ENCODE results near the gene SEC16A.

SEC16A gene

DNA sequence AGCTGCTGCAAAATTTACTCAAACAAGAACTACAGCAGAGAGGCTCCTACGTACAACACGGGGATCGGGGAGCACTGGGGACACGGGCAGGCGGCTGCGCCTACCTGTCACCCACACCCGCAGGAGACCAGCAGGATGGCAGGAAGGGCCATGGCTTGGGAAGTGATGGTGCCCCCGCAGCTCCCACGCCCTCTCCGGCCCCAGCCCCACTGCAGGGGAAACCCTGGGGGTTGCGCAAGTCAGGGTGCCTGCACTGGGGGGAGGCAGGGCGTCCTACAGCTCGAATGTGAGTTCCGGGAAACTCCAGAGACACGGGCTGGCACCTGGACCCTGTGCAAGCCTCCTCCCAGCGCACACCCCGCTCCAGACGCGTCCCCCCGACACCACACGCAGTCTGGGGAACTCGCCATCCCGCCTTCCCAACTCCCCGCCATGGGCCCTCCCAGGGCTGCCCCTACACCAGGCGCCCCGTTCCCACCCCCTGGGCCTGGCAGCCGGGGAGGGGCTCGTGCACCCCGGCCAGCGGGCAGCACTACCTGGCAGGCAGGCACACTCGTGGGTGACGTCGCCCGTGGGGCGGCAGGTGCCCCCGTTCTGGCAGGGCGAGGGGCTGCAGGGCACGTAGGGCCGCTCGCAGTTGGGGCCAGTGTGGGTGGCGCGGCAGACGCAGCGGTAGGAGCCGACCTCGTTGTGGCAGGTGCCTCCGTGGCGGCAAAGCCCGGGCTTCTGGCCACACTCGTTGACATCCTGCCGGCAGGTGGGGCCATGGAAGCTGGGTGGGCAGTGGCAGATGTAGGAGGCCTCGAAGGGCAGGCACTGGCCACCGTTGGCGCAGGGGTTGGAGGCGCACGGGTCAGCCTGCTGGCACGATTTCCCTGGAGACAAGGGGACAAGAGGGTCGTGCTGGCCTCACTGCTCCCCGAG is 39.7 kb upstream of the SEC16A start:
- DNase-seq = no peak
- no peak overlapping the region for H3K4me2 ChIP-seq (ENCODE audit: low read depth, low read length)

GRCh38 chr9:136521537-136521936 is 38.7 kb upstream of the SEC16A start:
- Histone ChIP-seq H3K4me1 (ENCODE audit: low read length) (no peaks in the 10 kb centered on the region), H3K27ac (ENCODE audit: low read length) (no peak overlapping the region), H3K36me3 (replicated peaks; ENCODE audit: insufficient read depth, low read length) (no peaks in the 10 kb centered on the region), H3K27me3 (replicated peaks; ENCODE audit: insufficient read depth, low read length) (no peaks in the 10 kb centered on the region), H3K79me2 (ENCODE audit: low read length) (peaks cover 22% of the 10 kb centered on the region), H3K4me2 (ENCODE audit: low read depth, low read length) (no peak overlapping the region), H4K20me1 (ENCODE audit: insufficient read depth, low read length) (no peaks in the 10 kb centered on the region), H3K9ac (ENCODE audit: low read length) (no peak overlapping the region), H2AFZ (ENCODE audit: low read length) (no peak overlapping the region), H3K9me2 (replicated peaks; ENCODE audit: insufficient read depth, low read length) (no peaks in the 10 kb centered on the region), H3F3A (ENCODE audit: insufficient read depth, low read length) (no peaks in the 10 kb centered on the region), H3K9me3 (replicated peaks; ENCODE audit: insufficient read depth, low read length) (no peaks in the 10 kb centered on the region), H3K4me3 (ENCODE audit: low read length) (no peak overlapping the region)
- TF ChIP-seq, protein P1, sequence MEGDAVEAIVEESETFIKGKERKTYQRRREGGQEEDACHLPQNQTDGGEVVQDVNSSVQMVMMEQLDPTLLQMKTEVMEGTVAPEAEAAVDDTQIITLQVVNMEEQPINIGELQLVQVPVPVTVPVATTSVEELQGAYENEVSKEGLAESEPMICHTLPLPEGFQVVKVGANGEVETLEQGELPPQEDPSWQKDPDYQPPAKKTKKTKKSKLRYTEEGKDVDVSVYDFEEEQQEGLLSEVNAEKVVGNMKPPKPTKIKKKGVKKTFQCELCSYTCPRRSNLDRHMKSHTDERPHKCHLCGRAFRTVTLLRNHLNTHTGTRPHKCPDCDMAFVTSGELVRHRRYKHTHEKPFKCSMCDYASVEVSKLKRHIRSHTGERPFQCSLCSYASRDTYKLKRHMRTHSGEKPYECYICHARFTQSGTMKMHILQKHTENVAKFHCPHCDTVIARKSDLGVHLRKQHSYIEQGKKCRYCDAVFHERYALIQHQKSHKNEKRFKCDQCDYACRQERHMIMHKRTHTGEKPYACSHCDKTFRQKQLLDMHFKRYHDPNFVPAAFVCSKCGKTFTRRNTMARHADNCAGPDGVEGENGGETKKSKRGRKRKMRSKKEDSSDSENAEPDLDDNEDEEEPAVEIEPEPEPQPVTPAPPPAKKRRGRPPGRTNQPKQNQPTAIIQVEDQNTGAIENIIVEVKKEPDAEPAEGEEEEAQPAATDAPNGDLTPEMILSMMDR (IDR thresholded peaks at IDR 0.05; ENCODE audit: low read length) = no peak
- no peak for TF ChIP-seq EZH2 (optimal IDR thresholded peaks at IDR 0.05; ENCODE audit: low read depth, low read length)
- no peak for TF ChIP-seq EZH2phosphoT487 (IDR thresholded peaks at IDR 0.05; ENCODE audit: low read length)
- no peak for DNase-seq

More for the DNA sequence above, 39.7 kb upstream of the SEC16A start:
- no peaks in the 10 kb centered on the region for H3K27me3 ChIP-seq (replicated peaks; ENCODE audit: insufficient read depth, low read length)
- no peak overlapping the region for H2AFZ ChIP-seq (ENCODE audit: low read length)
- H3K9ac ChIP-seq (ENCODE audit: low read length) = no peak overlapping the region
- H3K27ac ChIP-seq (ENCODE audit: low read length) = no peak overlapping the region
- H3K9me2 ChIP-seq (replicated peaks; ENCODE audit: insufficient read depth, low read length) = no peaks in the 10 kb centered on the region
- H3K9me3 ChIP-seq (replicated peaks; ENCODE audit: insufficient read depth, low read length) = no peaks in the 10 kb centered on the region
- no peak for TF ChIP-seq EZH2 (optimal IDR thresholded peaks at IDR 0.05; ENCODE audit: low read depth, low read length)
- TF ChIP-seq, protein P1 (IDR thresholded peaks at IDR 0.05; ENCODE audit: low read length) = no peak
- no peak for TF ChIP-seq EZH2phosphoT487 (IDR thresholded peaks at IDR 0.05; ENCODE audit: low read length)
- H4K20me1 ChIP-seq (ENCODE audit: insufficient read depth, low read length) = no peaks in the 10 kb centered on the region
- no peaks in the 10 kb centered on the region for H3K4me1 ChIP-seq (ENCODE audit: low read length)
- H3F3A ChIP-seq (ENCODE audit: insufficient read depth, low read length) = no peaks in the 10 kb centered on the region
- no peak overlapping the region for H3K4me3 ChIP-seq (ENCODE audit: low read length)
- no peaks in the 10 kb centered on the region for H3K36me3 ChIP-seq (replicated peaks; ENCODE audit: insufficient read depth, low read length)
- peaks cover 32% of the 10 kb centered on the region for H3K79me2 ChIP-seq (ENCODE audit: low read length)

GRCh38 chr9:136520053-136520540 is 37.3 kb upstream of the SEC16A start:
- no peaks in the 10 kb centered on the region for H3K4me1 ChIP-seq (ENCODE audit: low read length)
- no peak for DNase-seq
- peaks cover 8% of the 10 kb centered on the region; the same call in 1 of the 2 replicates for H3K79me2 ChIP-seq (ENCODE audit: low read length)
- no peak for TF ChIP-seq EZH2phosphoT487 (IDR thresholded peaks at IDR 0.05; ENCODE audit: low read length)
- no peak for TF ChIP-seq EZH2 (optimal IDR thresholded peaks at IDR 0.05; ENCODE audit: low read depth, low read length)
- TF ChIP-seq, protein P1 (IDR thresholded peaks at IDR 0.05; ENCODE audit: low read length) = no peak
- no peak overlapping the region for H3K27ac ChIP-seq (ENCODE audit: low read length)
- H3K4me3 ChIP-seq (ENCODE audit: low read length) = no peak overlapping the region
- H3K4me2 ChIP-seq (ENCODE audit: low read depth, low read length) = no peak overlapping the region
- no peaks in the 10 kb centered on the region for H3F3A ChIP-seq (ENCODE audit: insufficient read depth, low read length)
- no peak overlapping the region for H3K9ac ChIP-seq (ENCODE audit: low read length)
- no peaks in the 10 kb centered on the region for H3K9me3 ChIP-seq (replicated peaks; ENCODE audit: insufficient read depth, low read length)
- H2AFZ ChIP-seq (ENCODE audit: low read length) = no peak overlapping the region
- H3K27me3 ChIP-seq (replicated peaks; ENCODE audit: insufficient read depth, low read length) = no peaks in the 10 kb centered on the region
- H4K20me1 ChIP-seq (ENCODE audit: insufficient read depth, low read length) = no peaks in the 10 kb centered on the region
- no peaks in the 10 kb centered on the region for H3K9me2 ChIP-seq (replicated peaks; ENCODE audit: insufficient read depth, low read length)
- no peaks in the 10 kb centered on the region for H3K36me3 ChIP-seq (replicated peaks; ENCODE audit: insufficient read depth, low read length)
